ENCODE data around the gene AHSP. TPM values are rescaled to one million over a fixed set of nuclear protein-coding genes. Genes with fewer than 3 reads are reported as not detected.

AHSP gene
- total and polyA plus RNA-seq, 2 experiments from 2014 or later: not detected

- in situ Hi-C loops (cut with MboI): no loop called here
- DNase-seq: no peak
- H4K20me1 ChIP-seq (ENCODE audit: insufficient read depth): no peaks in the 10 kb centered on the region
Observed at GRCh38 chr16:31507617-31507928, 20.1 kb upstream of the AHSP start.

GRCh38 chr16:31507929-31508705, 19.6 kb upstream of the AHSP start, which contains the start of gene RUSF1:
Gene RUSF1 (minus strand): TSS chr16:31508391. CDS start chr16:31508373, 18 bp downstream.
- Histone ChIP-seq H3K79me2 (ENCODE audit: insufficient read depth) (peaks cover 39% of the 10 kb centered on the region), H3K36me3 (ENCODE audit: low read depth) (no peaks in the 10 kb centered on the region), H4K20me1 (ENCODE audit: insufficient read depth) (no peaks in the 10 kb centered on the region), H3K27ac (peak within 1 kb of the TSS; percentile 86), H3K9me3 (ENCODE audit: low read depth) (no peaks in the 10 kb centered on the region), H3F3A (ENCODE audit: insufficient read depth) (peaks cover 11% of the 10 kb centered on the region), H3K4me3 (peak within 1 kb of the TSS; percentile 98), H2AFZ (peak within 1 kb of the TSS; percentile 85), H3K4me1 (ENCODE audit: insufficient read depth) (peaks cover 26% of the 10 kb centered on the region), H3K4me2 (ENCODE audit: unreplicated experiment) (peak within 1 kb of the TSS; percentile 68), H3K9me2 (ENCODE audit: insufficient read depth) (no peaks in the 10 kb centered on the region), H3K9ac (peak within 1 kb of the TSS; percentile 100), H3K27me3 (replicated peaks; ENCODE audit: insufficient read depth) (no peaks in the 10 kb centered on the region)
- peak; percentile 95 for DNase-seq
- WGBS, 2 experiments (ENCODE audit: low coverage in 1 of 2, low lambda C conversion rate in 2 of 2, missing lambda C conversion rate in 2 of 2): 0 to 2% methylated on average over 44 to 55 of the region's 65 CpGs
- no peak for TF ChIP-seq EZH2 (IDR thresholded peaks at IDR 0.05; ENCODE audit: insufficient read depth, poor library complexity, severe bottlenecking)
- TF ChIP-seq EZH2phosphoT487 (IDR thresholded peaks at IDR 0.05; ENCODE audit: insufficient read depth, low read depth): no peak
- in situ Hi-C loops (cut with MboI): no loop called here

More at GRCh38 chr16:31507617-31507928, 20.1 kb upstream of the AHSP start:
- Histone ChIP-seq H3F3A (ENCODE audit: insufficient read depth) (peaks cover 11% of the 10 kb centered on the region), H3K9ac (peak overlapping the region; percentile 100), H3K4me1 (ENCODE audit: insufficient read depth) (peaks cover 22% of the 10 kb centered on the region), H3K9me3 (ENCODE audit: low read depth) (no peaks in the 10 kb centered on the region), H3K27me3 (replicated peaks; ENCODE audit: insufficient read depth) (no peaks in the 10 kb centered on the region), H3K4me3 (peak overlapping the region; percentile 98), H3K36me3 (ENCODE audit: low read depth) (no peaks in the 10 kb centered on the region), H3K9me2 (ENCODE audit: insufficient read depth) (no peaks in the 10 kb centered on the region), H2AFZ (peak overlapping the region; percentile 85), H3K27ac (peak overlapping the region; percentile 86), H3K79me2 (ENCODE audit: insufficient read depth) (peaks cover 39% of the 10 kb centered on the region), H3K4me2 (ENCODE audit: unreplicated experiment) (peak overlapping the region; percentile 68)
- TF ChIP-seq EZH2phosphoT487 (IDR thresholded peaks at IDR 0.05; ENCODE audit: insufficient read depth, low read depth): no peak
- TF ChIP-seq EZH2 (IDR thresholded peaks at IDR 0.05; ENCODE audit: insufficient read depth, poor library complexity, severe bottlenecking): no peak
- 1% methylated on average over 12 of the region's 12 CpGs for WGBS, 2 experiments (ENCODE audit: low coverage in 1 of 2, low lambda C conversion rate in 2 of 2, missing lambda C conversion rate in 2 of 2)

DNA sequence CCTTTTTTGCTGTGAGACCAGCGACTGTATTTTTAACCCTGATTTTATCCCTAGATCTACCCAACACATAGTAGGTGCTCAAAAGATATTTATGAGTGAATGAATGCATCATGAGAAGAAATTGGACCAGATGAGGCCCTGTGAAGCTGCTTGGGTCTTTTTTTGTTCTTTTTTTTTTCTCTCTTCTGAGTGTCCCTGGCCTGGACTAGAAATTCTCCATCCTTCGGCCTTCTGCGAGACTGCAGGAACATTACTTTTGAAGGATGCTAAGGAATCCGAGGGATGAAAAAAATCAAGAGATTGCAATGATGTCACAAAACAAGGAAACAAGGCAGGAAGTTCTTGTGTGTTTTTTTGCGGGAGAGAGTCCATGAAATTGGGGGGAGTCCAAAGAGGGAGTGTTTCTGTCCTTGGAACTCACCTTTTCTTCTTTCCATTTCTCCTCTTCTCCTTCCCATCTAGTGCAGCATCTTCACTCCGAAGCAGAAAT, 18.9 kb upstream of the AHSP start:
- Histone ChIP-seq H3K9me2 (ENCODE audit: insufficient read depth) (no peaks in the 10 kb centered on the region), H3K79me2 (ENCODE audit: insufficient read depth) (peaks cover 39% of the 10 kb centered on the region), H3K9me3 (ENCODE audit: low read depth) (no peaks in the 10 kb centered on the region), H3K4me1 (ENCODE audit: insufficient read depth) (peaks cover 27% of the 10 kb centered on the region), H3K27me3 (replicated peaks; ENCODE audit: insufficient read depth) (no peaks in the 10 kb centered on the region), H3K27ac (peak overlapping the region; percentile 86), H4K20me1 (ENCODE audit: insufficient read depth) (no peaks in the 10 kb centered on the region), H3K4me2 (ENCODE audit: unreplicated experiment) (peak overlapping the region; percentile 68), H3F3A (ENCODE audit: insufficient read depth) (peaks cover 12% of the 10 kb centered on the region), H2AFZ (peak overlapping the region; percentile 85), H3K36me3 (ENCODE audit: low read depth) (no peaks in the 10 kb centered on the region), H3K9ac (peak overlapping the region; percentile 100), H3K4me3 (peak overlapping the region; percentile 98)
- in situ Hi-C loops (cut with MboI): no loop called here
- peak; percentile 66 for DNase-seq
- no peak for TF ChIP-seq EZH2phosphoT487 (IDR thresholded peaks at IDR 0.05; ENCODE audit: insufficient read depth, low read depth)
- no peak for TF ChIP-seq EZH2 (IDR thresholded peaks at IDR 0.05; ENCODE audit: insufficient read depth, poor library complexity, severe bottlenecking)
- WGBS, 2 experiments (ENCODE audit: low coverage in 1 of 2, low lambda C conversion rate in 2 of 2, missing lambda C conversion rate in 2 of 2): 17 to 20% methylated on average over 6 of the region's 6 CpGs

GRCh38 chr16:31513126-31513525, 14.6 kb upstream of the AHSP start:
- in situ Hi-C loops (cut with MboI): no loop called here
- Histone ChIP-seq H3K4me2 (ENCODE audit: unreplicated experiment) (peak overlapping the region; percentile 41), H3K9me3 (ENCODE audit: low read depth) (no peaks in the 10 kb centered on the region), H3K9ac (no peak overlapping the region), H3K4me1 (ENCODE audit: insufficient read depth) (peaks cover 15% of the 10 kb centered on the region), H3K9me2 (ENCODE audit: insufficient read depth) (no peaks in the 10 kb centered on the region), H3K36me3 (ENCODE audit: low read depth) (no peaks in the 10 kb centered on the region), H4K20me1 (ENCODE audit: insufficient read depth) (no peaks in the 10 kb centered on the region), H3K4me3 (no peak overlapping the region), H2AFZ (no peak overlapping the region), H3K27ac (peak overlapping the region; percentile 41), H3F3A (ENCODE audit: insufficient read depth) (peaks cover 12% of the 10 kb centered on the region), H3K27me3 (replicated peaks; ENCODE audit: insufficient read depth) (0 out of 2 replicates have a peak, but pooled peaks cover 2% of the 10 kb centered on the region), H3K79me2 (ENCODE audit: insufficient read depth) (peaks cover 15% of the 10 kb centered on the region)
- 8% methylated on average over 6 of the region's 6 CpGs for WGBS, 2 experiments (ENCODE audit: low coverage in 1 of 2, low lambda C conversion rate in 2 of 2, missing lambda C conversion rate in 2 of 2)
- TF ChIP-seq EZH2 (IDR thresholded peaks at IDR 0.05; ENCODE audit: insufficient read depth, poor library complexity, severe bottlenecking) (no peak), EZH2phosphoT487 (IDR thresholded peaks at IDR 0.05; ENCODE audit: insufficient read depth, low read depth) (no peak)
- peak; percentile 75 for DNase-seq

Data from GM23248 (cell line).